GM23338 (cell line): Measurements from ENCODE around the gene DVL2. TPM values are rescaled to one million over a fixed set of nuclear protein-coding genes. Genes with fewer than 3 reads are reported as not detected.

Experiments used
- ATAC-seq: fragments of 200-7000 bp; cut with Tn5 transposase; 3 replicates; pipeline ENCODE4 v1.9.1; 2020
- DNase-seq: peaks from one replicate; pipeline ENCODE4 v3.0.0-alpha.2; 2015; ENCODE audit warnings: low spot score
- H2AFZ ChIP-seq: fragments of 200-600 bp; sonication (generic); 2 replicates; pipeline ENCODE4 v1.8.0; 2016; ENCODE audit warnings: antibody characterized with exemption, mild to moderate bottlenecking, moderate library complexity
- H3F3A ChIP-seq: fragments of 200-600 bp; sonication (generic); replicated peaks from 2 replicates; pipeline ENCODE4 v1.8.0; 2017; ENCODE audit warnings: antibody characterized with exemption, mixed run types, low read depth
- H3K27ac ChIP-seq: fragments of 200-600 bp; sonication (generic); 2 replicates; pipeline ENCODE4 v1.6.1; 2016; ENCODE audit warnings: low read depth
- H3K27me3 ChIP-seq: fragments of 200-600 bp; sonication (generic); 2 replicates; pipeline ENCODE4 v1.8.0; 2016; ENCODE audit warnings: mild to moderate bottlenecking, mixed run types, moderate library complexity; ENCODE audit not compliant: insufficient read depth
- H3K36me3 ChIP-seq: fragments of 200-600 bp; sonication (generic); 2 replicates; pipeline ENCODE4 v1.8.0; 2016; ENCODE audit warnings: mild to moderate bottlenecking; ENCODE audit not compliant: insufficient read depth
- H3K4me1 ChIP-seq: fragments of 200-600 bp; sonication (generic); 2 replicates; pipeline ENCODE4 v1.8.0; 2016; ENCODE audit warnings: mild to moderate bottlenecking, moderate library complexity; ENCODE audit not compliant: insufficient read depth
- H3K4me2 ChIP-seq: fragments of 200-600 bp; sonication (generic); 2 replicates; pipeline ENCODE4 v1.7.1; 2017; ENCODE audit warnings: mixed run types
- H3K4me3 ChIP-seq: fragments of 200-600 bp; sonication (generic); 2 replicates; pipeline ENCODE4 v1.6.1; 2016; ENCODE audit warnings: mixed run types
- H3K79me2 ChIP-seq: fragments of 200-600 bp; sonication (generic); replicated peaks from 2 replicates; pipeline ENCODE4 v1.8.0; 2017; ENCODE audit warnings: mild to moderate bottlenecking; ENCODE audit not compliant: insufficient read depth
- H3K9me2 ChIP-seq: fragments of 200-600 bp; sonication (generic); 2 replicates; pipeline ENCODE4 v1.8.0; 2017; ENCODE audit not compliant: insufficient read depth
- H4K20me1 ChIP-seq: fragments of 200-600 bp; sonication (generic); replicated peaks from 2 replicates; pipeline ENCODE4 v1.8.0; 2017; ENCODE audit warnings: mild to moderate bottlenecking; ENCODE audit not compliant: insufficient read depth
- H3K27ac Mint-ChIP-seq: 2 replicates; pipeline ENCODE4 v1.8.0; 2020; ENCODE audit warnings: inconsistent platforms, mild to moderate bottlenecking, moderate library complexity, mixed read lengths
- H3K27me3 Mint-ChIP-seq: 3 replicates; pipeline ENCODE4 v1.8.0; 2022; ENCODE audit warnings: low read depth, mild to moderate bottlenecking, moderate library complexity, mixed read lengths, inconsistent platforms; ENCODE audit not compliant: insufficient read depth, poor library complexity
- H3K36me3 Mint-ChIP-seq: 3 replicates; pipeline ENCODE4 v1.8.0; 2021; ENCODE audit warnings: low read depth, mild to moderate bottlenecking, inconsistent platforms, moderate library complexity, mixed read lengths
- H3K4me1 Mint-ChIP-seq: 3 replicates; pipeline ENCODE4 v1.8.0; 2020; ENCODE audit warnings: mild to moderate bottlenecking, inconsistent platforms, mixed read lengths
- H3K4me3 Mint-ChIP-seq: 3 replicates; pipeline ENCODE4 v1.8.0; 2021; ENCODE audit warnings: moderate library complexity, mild to moderate bottlenecking, inconsistent platforms, mixed read lengths
- H3K9me3 Mint-ChIP-seq: 3 replicates; pipeline ENCODE4 v1.8.0; 2020; ENCODE audit warnings: moderate library complexity, mild to moderate bottlenecking, inconsistent platforms, mixed read lengths
- CREB1 ChIP-seq: fragments of 250-450 bp; sonication (Bioruptor Pico); IDR thresholded peaks from 2 replicates; pipeline ENCODE4 v1.5.0; 2020; ENCODE audit warnings: low read depth, mild to moderate bottlenecking, moderate library complexity
- ETS1 ChIP-seq: IDR thresholded peaks from 2 replicates; pipeline ENCODE4 v1.6.1; 2016; ENCODE audit warnings: antibody characterized with exemption
- EZH2 ChIP-seq: fragments of 200-600 bp; sonication (generic); IDR thresholded peaks from one replicate; pipeline ENCODE4 v1.8.0; 2017; ENCODE audit warnings: antibody characterized with exemption, mild to moderate bottlenecking, low read depth; ENCODE audit not compliant: unreplicated experiment
- EZH2phosphoT487 ChIP-seq: fragments of 200-600 bp; sonication (generic); IDR thresholded peaks from one replicate; pipeline ENCODE4 v1.8.1; 2018; ENCODE audit warnings: antibody characterized with exemption; ENCODE audit not compliant: unreplicated experiment
- JUNB ChIP-seq: IDR thresholded peaks from one replicate; pipeline ENCODE4 v1.6.1; 2016; ENCODE audit warnings: antibody characterized with exemption; ENCODE audit not compliant: unreplicated experiment
- NANOG ChIP-seq: IDR thresholded peaks from 2 replicates; pipeline ENCODE4 v1.6.1; 2016; ENCODE audit warnings: antibody characterized with exemption, borderline replicate concordance
- POLR2AphosphoS5 ChIP-seq: IDR thresholded peaks from 2 replicates; pipeline ENCODE4 v1.6.1; 2016; ENCODE audit warnings: antibody characterized with exemption, low read depth
- STAT1 ChIP-seq: IDR thresholded peaks from one replicate; pipeline ENCODE4 v1.6.1; 2016; ENCODE audit warnings: antibody characterized with exemption; ENCODE audit not compliant: unreplicated experiment
- ZNF114 ChIP-seq: fragments of 250-450 bp; sonication (Bioruptor Pico); IDR thresholded peaks from 2 replicates; pipeline ENCODE4 v1.5.0; 2020; ENCODE audit warnings: mild to moderate bottlenecking, moderate library complexity
- ZNF331 ChIP-seq: fragments of 250-450 bp; sonication (Bioruptor Pico); IDR thresholded peaks from 2 replicates; pipeline ENCODE4 v1.5.0; 2020; ENCODE audit warnings: low read depth, mild to moderate bottlenecking, moderate library complexity
- polyA plus RNA-seq: library from polyadenylated mRNA; unstranded; fragments of >200 nt; fragmentation: Nextera tagmentation; extraction: Ambion mirVana; gene quantifications from 2 replicates; pipeline ENCODE4 v1.2.1, GENCODE V29; 2016
- total RNA-seq: library from RNA; depleted of rRNA; stranded (reverse); fragments of >200 nt; shearing (Covaris generic); gene quantifications from 2 replicates; pipeline ENCODE4 v1.2.3, GENCODE V29; 2014
- TF ChIP-seq, protein P1 (sequence below): fragments of 250-450 bp; sonication (Bioruptor Pico); IDR thresholded peaks from 2 replicates; pipeline ENCODE4 v1.5.0; 2020; ENCODE audit warnings: mild to moderate bottlenecking, moderate library complexity
- TF ChIP-seq, protein P2 (sequence below), 2 experiments: fragments of 200-600 bp in 1 of 2; sonication (generic) in 1 of 2; conservative IDR thresholded peaks; 2 replicates each; pipeline versions ENCODE4 v1.5.1 to v1.6.1; 2016 to 2017; ENCODE audit warnings: antibody characterized with exemption in 2 of 2, low read depth in 2 of 2, mild to moderate bottlenecking in 2 of 2, moderate library complexity in 1 of 2
- TF ChIP-seq, protein P3 (sequence below): IDR thresholded peaks from one replicate; pipeline ENCODE4 v1.6.1; 2018; ENCODE audit warnings: antibody characterized with exemption; ENCODE audit not compliant: unreplicated experiment

DVL2 gene
- total and polyA plus RNA-seq, 2 experiments from 2014 or later: 19.7 to 80.6 TPM

DNA sequence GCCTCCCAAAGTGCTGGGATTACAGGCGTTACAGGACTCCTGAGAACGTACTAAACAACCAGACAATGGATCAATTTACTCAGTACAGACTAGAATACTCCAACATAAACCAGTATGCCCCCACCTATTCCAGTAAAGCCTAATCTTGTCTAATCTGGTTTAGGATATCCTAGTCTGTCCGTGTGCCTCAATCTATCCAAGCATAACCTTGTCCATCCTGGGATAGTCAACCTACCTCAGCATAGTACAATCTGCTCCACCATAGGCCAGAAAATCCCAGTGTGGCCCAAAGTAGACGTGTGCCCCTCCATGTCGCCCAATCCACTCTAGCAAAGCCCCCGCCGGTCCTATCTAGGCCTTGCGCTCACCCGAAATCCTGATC lies 625 bp downstream of the DVL2 start (continued):
- TF ChIP-seq, protein P1, sequence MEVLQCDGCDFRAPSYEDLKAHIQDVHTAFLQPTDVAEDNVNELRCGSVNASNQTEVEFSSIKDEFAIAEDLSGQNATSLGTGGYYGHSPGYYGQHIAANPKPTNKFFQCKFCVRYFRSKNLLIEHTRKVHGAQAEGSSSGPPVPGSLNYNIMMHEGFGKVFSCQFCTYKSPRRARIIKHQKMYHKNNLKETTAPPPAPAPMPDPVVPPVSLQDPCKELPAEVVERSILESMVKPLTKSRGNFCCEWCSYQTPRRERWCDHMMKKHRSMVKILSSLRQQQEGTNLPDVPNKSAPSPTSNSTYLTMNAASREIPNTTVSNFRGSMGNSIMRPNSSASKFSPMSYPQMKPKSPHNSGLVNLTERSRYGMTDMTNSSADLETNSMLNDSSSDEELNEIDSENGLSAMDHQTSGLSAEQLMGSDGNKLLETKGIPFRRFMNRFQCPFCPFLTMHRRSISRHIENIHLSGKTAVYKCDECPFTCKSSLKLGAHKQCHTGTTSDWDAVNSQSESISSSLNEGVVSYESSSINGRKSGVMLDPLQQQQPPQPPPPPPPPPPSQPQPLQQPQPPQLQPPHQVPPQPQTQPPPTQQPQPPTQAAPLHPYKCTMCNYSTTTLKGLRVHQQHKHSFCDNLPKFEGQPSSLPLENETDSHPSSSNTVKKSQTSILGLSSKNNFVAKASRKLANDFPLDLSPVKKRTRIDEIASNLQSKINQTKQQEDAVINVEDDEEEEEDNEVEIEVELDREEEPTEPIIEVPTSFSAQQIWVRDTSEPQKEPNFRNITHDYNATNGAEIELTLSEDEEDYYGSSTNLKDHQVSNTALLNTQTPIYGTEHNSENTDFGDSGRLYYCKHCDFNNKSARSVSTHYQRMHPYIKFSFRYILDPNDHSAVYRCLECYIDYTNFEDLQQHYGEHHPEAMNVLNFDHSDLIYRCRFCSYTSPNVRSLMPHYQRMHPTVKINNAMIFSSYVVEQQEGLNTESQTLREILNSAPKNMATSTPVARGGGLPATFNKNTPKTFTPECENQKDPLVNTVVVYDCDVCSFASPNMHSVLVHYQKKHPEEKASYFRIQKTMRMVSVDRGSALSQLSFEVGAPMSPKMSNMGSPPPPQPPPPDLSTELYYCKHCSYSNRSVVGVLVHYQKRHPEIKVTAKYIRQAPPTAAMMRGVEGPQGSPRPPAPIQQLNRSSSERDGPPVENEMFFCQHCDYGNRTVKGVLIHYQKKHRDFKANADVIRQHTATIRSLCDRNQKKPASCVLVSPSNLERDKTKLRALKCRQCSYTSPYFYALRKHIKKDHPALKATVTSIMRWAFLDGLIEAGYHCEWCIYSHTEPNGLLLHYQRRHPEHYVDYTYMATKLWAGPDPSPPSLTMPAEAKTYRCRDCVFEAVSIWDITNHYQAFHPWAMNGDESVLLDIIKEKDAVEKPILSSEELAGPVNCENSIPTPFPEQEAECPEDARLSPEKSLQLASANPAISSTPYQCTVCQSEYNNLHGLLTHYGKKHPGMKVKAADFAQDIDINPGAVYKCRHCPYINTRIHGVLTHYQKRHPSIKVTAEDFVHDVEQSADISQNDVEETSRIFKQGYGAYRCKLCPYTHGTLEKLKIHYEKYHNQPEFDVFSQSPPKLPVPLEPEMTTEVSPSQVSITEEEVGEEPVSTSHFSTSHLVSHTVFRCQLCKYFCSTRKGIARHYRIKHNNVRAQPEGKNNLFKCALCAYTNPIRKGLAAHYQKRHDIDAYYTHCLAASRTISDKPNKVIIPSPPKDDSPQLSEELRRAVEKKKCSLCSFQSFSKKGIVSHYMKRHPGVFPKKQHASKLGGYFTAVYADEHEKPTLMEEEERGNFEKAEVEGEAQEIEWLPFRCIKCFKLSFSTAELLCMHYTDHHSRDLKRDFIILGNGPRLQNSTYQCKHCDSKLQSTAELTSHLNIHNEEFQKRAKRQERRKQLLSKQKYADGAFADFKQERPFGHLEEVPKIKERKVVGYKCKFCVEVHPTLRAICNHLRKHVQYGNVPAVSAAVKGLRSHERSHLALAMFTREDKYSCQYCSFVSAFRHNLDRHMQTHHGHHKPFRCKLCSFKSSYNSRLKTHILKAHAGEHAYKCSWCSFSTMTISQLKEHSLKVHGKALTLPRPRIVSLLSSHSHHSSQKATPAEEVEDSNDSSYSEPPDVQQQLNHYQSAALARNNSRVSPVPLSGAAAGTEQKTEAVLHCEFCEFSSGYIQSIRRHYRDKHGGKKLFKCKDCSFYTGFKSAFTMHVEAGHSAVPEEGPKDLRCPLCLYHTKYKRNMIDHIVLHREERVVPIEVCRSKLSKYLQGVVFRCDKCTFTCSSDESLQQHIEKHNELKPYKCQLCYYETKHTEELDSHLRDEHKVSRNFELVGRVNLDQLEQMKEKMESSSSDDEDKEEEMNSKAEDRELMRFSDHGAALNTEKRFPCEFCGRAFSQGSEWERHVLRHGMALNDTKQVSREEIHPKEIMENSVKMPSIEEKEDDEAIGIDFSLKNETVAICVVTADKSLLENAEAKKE: no peak

- H3K36me3 ChIP-seq: peaks cover 9% of the 10 kb centered on the region
- no peak overlapping the region for H3K27ac ChIP-seq
- H4K20me1 ChIP-seq: peaks cover 43% of the 10 kb centered on the region
- ATAC-seq: no peak
- Mint-ChIP-seq H3K9me3 (peaks cover 3% of the 10 kb centered on the region; the same call in 2 of the 3 replicates), H3K4me3 (peak overlapping the region; percentile 12), H3K36me3 (peaks cover 68% of the 10 kb centered on the region), H3K27ac (no peak overlapping the region), H3K4me1 (peaks cover 25% of the 10 kb centered on the region), H3K27me3 (peaks cover 14% of the 10 kb centered on the region)
- peak overlapping the region; percentile 97 for H3K4me2 ChIP-seq
- H3K9me2 ChIP-seq: no peaks in the 10 kb centered on the region
- H3K79me2 ChIP-seq: peaks cover 59% of the 10 kb centered on the region
- peaks cover 17% of the 10 kb centered on the region for H3K4me1 ChIP-seq
- DNase-seq: no peak
- H2AFZ ChIP-seq: no peak overlapping the region
- H3K4me3 ChIP-seq: peak overlapping the region; percentile 97; the same call in 1 of the 2 replicates
- H3K27me3 ChIP-seq: no peaks in the 10 kb centered on the region
- peaks cover 32% of the 10 kb centered on the region for H3F3A ChIP-seq
- no peak for TF ChIP-seq STAT1
- no peak for TF ChIP-seq ZNF331 (CRISPR knock-in tag)
- TF ChIP-seq ETS1: no peak
- TF ChIP-seq, protein P2, sequence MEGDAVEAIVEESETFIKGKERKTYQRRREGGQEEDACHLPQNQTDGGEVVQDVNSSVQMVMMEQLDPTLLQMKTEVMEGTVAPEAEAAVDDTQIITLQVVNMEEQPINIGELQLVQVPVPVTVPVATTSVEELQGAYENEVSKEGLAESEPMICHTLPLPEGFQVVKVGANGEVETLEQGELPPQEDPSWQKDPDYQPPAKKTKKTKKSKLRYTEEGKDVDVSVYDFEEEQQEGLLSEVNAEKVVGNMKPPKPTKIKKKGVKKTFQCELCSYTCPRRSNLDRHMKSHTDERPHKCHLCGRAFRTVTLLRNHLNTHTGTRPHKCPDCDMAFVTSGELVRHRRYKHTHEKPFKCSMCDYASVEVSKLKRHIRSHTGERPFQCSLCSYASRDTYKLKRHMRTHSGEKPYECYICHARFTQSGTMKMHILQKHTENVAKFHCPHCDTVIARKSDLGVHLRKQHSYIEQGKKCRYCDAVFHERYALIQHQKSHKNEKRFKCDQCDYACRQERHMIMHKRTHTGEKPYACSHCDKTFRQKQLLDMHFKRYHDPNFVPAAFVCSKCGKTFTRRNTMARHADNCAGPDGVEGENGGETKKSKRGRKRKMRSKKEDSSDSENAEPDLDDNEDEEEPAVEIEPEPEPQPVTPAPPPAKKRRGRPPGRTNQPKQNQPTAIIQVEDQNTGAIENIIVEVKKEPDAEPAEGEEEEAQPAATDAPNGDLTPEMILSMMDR (conservative IDR thresholded peaks at IDR 0.05; ENCODE audit: low read depth in 2 of 2): no peak
- no peak for TF ChIP-seq EZH2phosphoT487
- no peak for TF ChIP-seq EZH2
- TF ChIP-seq CREB1 (CRISPR knock-in tag): no peak
- TF ChIP-seq ZNF114 (CRISPR knock-in tag): no peak
- no peak for TF ChIP-seq POLR2AphosphoS5
- no peak for TF ChIP-seq NANOG
- no peak for TF ChIP-seq JUNB
- TF ChIP-seq, protein P3, sequence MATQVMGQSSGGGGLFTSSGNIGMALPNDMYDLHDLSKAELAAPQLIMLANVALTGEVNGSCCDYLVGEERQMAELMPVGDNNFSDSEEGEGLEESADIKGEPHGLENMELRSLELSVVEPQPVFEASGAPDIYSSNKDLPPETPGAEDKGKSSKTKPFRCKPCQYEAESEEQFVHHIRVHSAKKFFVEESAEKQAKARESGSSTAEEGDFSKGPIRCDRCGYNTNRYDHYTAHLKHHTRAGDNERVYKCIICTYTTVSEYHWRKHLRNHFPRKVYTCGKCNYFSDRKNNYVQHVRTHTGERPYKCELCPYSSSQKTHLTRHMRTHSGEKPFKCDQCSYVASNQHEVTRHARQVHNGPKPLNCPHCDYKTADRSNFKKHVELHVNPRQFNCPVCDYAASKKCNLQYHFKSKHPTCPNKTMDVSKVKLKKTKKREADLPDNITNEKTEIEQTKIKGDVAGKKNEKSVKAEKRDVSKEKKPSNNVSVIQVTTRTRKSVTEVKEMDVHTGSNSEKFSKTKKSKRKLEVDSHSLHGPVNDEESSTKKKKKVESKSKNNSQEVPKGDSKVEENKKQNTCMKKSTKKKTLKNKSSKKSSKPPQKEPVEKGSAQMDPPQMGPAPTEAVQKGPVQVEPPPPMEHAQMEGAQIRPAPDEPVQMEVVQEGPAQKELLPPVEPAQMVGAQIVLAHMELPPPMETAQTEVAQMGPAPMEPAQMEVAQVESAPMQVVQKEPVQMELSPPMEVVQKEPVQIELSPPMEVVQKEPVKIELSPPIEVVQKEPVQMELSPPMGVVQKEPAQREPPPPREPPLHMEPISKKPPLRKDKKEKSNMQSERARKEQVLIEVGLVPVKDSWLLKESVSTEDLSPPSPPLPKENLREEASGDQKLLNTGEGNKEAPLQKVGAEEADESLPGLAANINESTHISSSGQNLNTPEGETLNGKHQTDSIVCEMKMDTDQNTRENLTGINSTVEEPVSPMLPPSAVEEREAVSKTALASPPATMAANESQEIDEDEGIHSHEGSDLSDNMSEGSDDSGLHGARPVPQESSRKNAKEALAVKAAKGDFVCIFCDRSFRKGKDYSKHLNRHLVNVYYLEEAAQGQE: no peak
These were observed 2.2 kb downstream of the DVL2 start for GRCh38 chr17:7232114-7232513.
